ENCODE results near the gene FLRT1. TPM values are rescaled to one million over a fixed set of nuclear protein-coding genes. Genes with fewer than 3 reads are reported as not detected.
A peak's percentile ranks its signal among the peaks of the same experiment; 100 is the strongest.

FLRT1 gene
- total and polyA plus RNA-seq, 5 donors from 2014 or later: 0.21 TPM; not detected in 4

GRCh38 chr11:64015510-64015909 is 20.2 kb upstream of the FLRT1 start:
- no peak for DNase-seq
- peaks cover 0 to 2% (median 0%) of the 10 kb centered on the region in 7 donors for H3K9me3 Mint-ChIP-seq
- no peak overlapping the region for H3K27ac Mint-ChIP-seq
- no peaks in the 10 kb centered on the region for H3K4me1 Mint-ChIP-seq
- no peaks in the 10 kb centered on the region for H3K36me3 Mint-ChIP-seq
- Histone ChIP-seq H3K4me3 (ENCODE audit: low read depth, low read length) (no peak overlapping the region), H3K4me1 (ENCODE audit: control insufficient read depth, insufficient read depth, low read length, poor library complexity, severe bottlenecking) (no peaks in the 10 kb centered on the region), H3K27me3 (ENCODE audit: control insufficient read depth, insufficient read depth, low read length) (no peaks in the 10 kb centered on the region), H3K9me3 (ENCODE audit: control insufficient read depth in 2 of 2, low read length in 2 of 2) (peaks cover 0 to 5% of the 10 kb centered on the region in 2 experiments), H3K27ac (ENCODE audit: insufficient read depth, low read length, poor library complexity, severe bottlenecking) (no peak overlapping the region), H3K36me3 (ENCODE audit: control insufficient read depth, insufficient read depth, low read length) (no peaks in the 10 kb centered on the region)
- ATAC-seq (ENCODE audit: low read depth in 2 of 2): no peak
- no peak overlapping the region for H3K4me3 Mint-ChIP-seq
- H3K27me3 Mint-ChIP-seq: no peaks in the 10 kb centered on the region

- Histone ChIP-seq H3K4me3 (ENCODE audit: low read depth, low read length) (no peak overlapping the region), H3K27ac (ENCODE audit: insufficient read depth, low read length, poor library complexity, severe bottlenecking) (no peak overlapping the region), H3K4me1 (ENCODE audit: control insufficient read depth, insufficient read depth, low read length, poor library complexity, severe bottlenecking) (no peaks in the 10 kb centered on the region), H3K36me3 (ENCODE audit: control insufficient read depth, insufficient read depth, low read length) (no peaks in the 10 kb centered on the region), H3K9me3 (ENCODE audit: control insufficient read depth in 2 of 2, low read length in 2 of 2) (no peaks in the 10 kb centered on the region), H3K27me3 (ENCODE audit: control insufficient read depth, insufficient read depth, low read length) (no peaks in the 10 kb centered on the region)
- ATAC-seq (ENCODE audit: low read depth in 2 of 2) (peak in 1 of 2 donors; percentile 11), DNase-seq (no peak)
- Mint-ChIP-seq H3K9me3 (peaks cover 0 to 2% (median 0%) of the 10 kb centered on the region in 7 donors), H3K27ac (no peak overlapping the region), H3K36me3 (no peaks in the 10 kb centered on the region), H3K27me3 (no peaks in the 10 kb centered on the region), H3K4me1 (no peaks in the 10 kb centered on the region), H3K4me3 (peak overlapping the region in 1 of 4 donors; percentile 68)
Observed at GRCh38 chr11:64015935-64016845, 19.5 kb upstream of the FLRT1 start.

- DNase-seq (no peak), ATAC-seq (ENCODE audit: low read depth in 2 of 2) (no peak)
- no peaks in the 10 kb centered on the region for H3K27me3 Mint-ChIP-seq
- H3K36me3 Mint-ChIP-seq: no peaks in the 10 kb centered on the region
- H3K4me1 Mint-ChIP-seq: no peaks in the 10 kb centered on the region
- no peak overlapping the region for H3K27ac ChIP-seq (ENCODE audit: insufficient read depth, low read length, poor library complexity, severe bottlenecking)
- H3K27ac Mint-ChIP-seq: no peak overlapping the region
- H3K9me3 Mint-ChIP-seq: peaks cover 0 to 2% (median 0%) of the 10 kb centered on the region in 7 donors
- no peak overlapping the region for H3K4me3 Mint-ChIP-seq
- H3K4me1 ChIP-seq (ENCODE audit: control insufficient read depth, insufficient read depth, low read length, poor library complexity, severe bottlenecking): no peaks in the 10 kb centered on the region
- H3K4me3 ChIP-seq (ENCODE audit: low read depth, low read length): no peak overlapping the region
- no peaks in the 10 kb centered on the region for H3K9me3 ChIP-seq (ENCODE audit: control insufficient read depth in 2 of 2, low read length in 2 of 2)
- no peaks in the 10 kb centered on the region for H3K27me3 ChIP-seq (ENCODE audit: control insufficient read depth, insufficient read depth, low read length)
- H3K36me3 ChIP-seq (ENCODE audit: control insufficient read depth, insufficient read depth, low read length): no peaks in the 10 kb centered on the region
Observed at GRCh38 chr11:64017945-64018224, 17.8 kb upstream of the FLRT1 start.

- ATAC-seq (ENCODE audit: low read depth in 2 of 2) (no peak), DNase-seq (no peak)
- Histone ChIP-seq H3K27me3 (ENCODE audit: control insufficient read depth, insufficient read depth, low read length) (no peaks in the 10 kb centered on the region), H3K27ac (ENCODE audit: insufficient read depth, low read length, poor library complexity, severe bottlenecking) (no peak overlapping the region), H3K9me3 (ENCODE audit: control insufficient read depth in 2 of 2, low read length in 2 of 2) (no peaks in the 10 kb centered on the region), H3K36me3 (ENCODE audit: control insufficient read depth, insufficient read depth, low read length) (no peaks in the 10 kb centered on the region), H3K4me3 (ENCODE audit: low read depth, low read length) (no peak overlapping the region), H3K4me1 (ENCODE audit: control insufficient read depth, insufficient read depth, low read length, poor library complexity, severe bottlenecking) (no peaks in the 10 kb centered on the region)
- peaks cover 0 to 2% (median 0%) of the 10 kb centered on the region in 7 donors for H3K9me3 Mint-ChIP-seq
- no peaks in the 10 kb centered on the region for H3K27me3 Mint-ChIP-seq
- no peak overlapping the region for H3K4me3 Mint-ChIP-seq
- no peak overlapping the region for H3K27ac Mint-ChIP-seq
- no peaks in the 10 kb centered on the region for H3K4me1 Mint-ChIP-seq
- no peaks in the 10 kb centered on the region for H3K36me3 Mint-ChIP-seq
Observed at GRCh38 chr11:64018310-64018709, 17.4 kb upstream of the FLRT1 start.

- Mint-ChIP-seq H3K27ac (no peak overlapping the region), H3K9me3 (peaks cover 0 to 2% (median 0%) of the 10 kb centered on the region in 7 donors), H3K36me3 (no peaks in the 10 kb centered on the region), H3K4me3 (no peak overlapping the region), H3K4me1 (no peaks in the 10 kb centered on the region), H3K27me3 (no peaks in the 10 kb centered on the region)
- no peak overlapping the region for H3K27ac ChIP-seq (ENCODE audit: insufficient read depth, low read length, poor library complexity, severe bottlenecking)
- no peaks in the 10 kb centered on the region for H3K36me3 ChIP-seq (ENCODE audit: control insufficient read depth, insufficient read depth, low read length)
- ATAC-seq (ENCODE audit: low read depth in 2 of 2): no peak
- H3K27me3 ChIP-seq (ENCODE audit: control insufficient read depth, insufficient read depth, low read length): no peaks in the 10 kb centered on the region
- no peak for DNase-seq
- H3K9me3 ChIP-seq (ENCODE audit: control insufficient read depth in 2 of 2, low read length in 2 of 2): no peaks in the 10 kb centered on the region
- no peak overlapping the region for H3K4me3 ChIP-seq (ENCODE audit: low read depth, low read length)
- no peaks in the 10 kb centered on the region for H3K4me1 ChIP-seq (ENCODE audit: control insufficient read depth, insufficient read depth, low read length, poor library complexity, severe bottlenecking)
Observed at GRCh38 chr11:64019106-64020037, 16.4 kb upstream of the FLRT1 start.

- no peak overlapping the region for H3K27ac ChIP-seq (ENCODE audit: insufficient read depth, low read length, poor library complexity, severe bottlenecking)
- no peak for ATAC-seq (ENCODE audit: low read depth in 2 of 2)
- H3K27ac Mint-ChIP-seq: no peak overlapping the region
- H3K36me3 Mint-ChIP-seq: no peaks in the 10 kb centered on the region
- H3K9me3 Mint-ChIP-seq: no peaks in the 10 kb centered on the region
- H3K9me3 ChIP-seq (ENCODE audit: control insufficient read depth in 2 of 2, low read length in 2 of 2): no peaks in the 10 kb centered on the region
- no peak overlapping the region for H3K4me3 Mint-ChIP-seq
- no peak overlapping the region for H3K4me3 ChIP-seq (ENCODE audit: low read depth, low read length)
- H3K27me3 ChIP-seq (ENCODE audit: control insufficient read depth, insufficient read depth, low read length): no peaks in the 10 kb centered on the region
- no peak for DNase-seq
- H3K4me1 ChIP-seq (ENCODE audit: control insufficient read depth, insufficient read depth, low read length, poor library complexity, severe bottlenecking): no peaks in the 10 kb centered on the region
- no peaks in the 10 kb centered on the region for H3K36me3 ChIP-seq (ENCODE audit: control insufficient read depth, insufficient read depth, low read length)
- H3K27me3 Mint-ChIP-seq: no peaks in the 10 kb centered on the region
- no peaks in the 10 kb centered on the region for H3K4me1 Mint-ChIP-seq
Observed at GRCh38 chr11:64020976-64021756, 14.6 kb upstream of the FLRT1 start.

- ATAC-seq (ENCODE audit: low read depth in 2 of 2) (no peak), DNase-seq (no peak)
- Histone ChIP-seq H3K27me3 (ENCODE audit: control insufficient read depth, insufficient read depth, low read length) (no peaks in the 10 kb centered on the region), H3K4me1 (ENCODE audit: control insufficient read depth, insufficient read depth, low read length, poor library complexity, severe bottlenecking) (no peaks in the 10 kb centered on the region), H3K9me3 (ENCODE audit: control insufficient read depth in 2 of 2, low read length in 2 of 2) (no peaks in the 10 kb centered on the region), H3K36me3 (ENCODE audit: control insufficient read depth, insufficient read depth, low read length) (no peaks in the 10 kb centered on the region), H3K4me3 (ENCODE audit: low read depth, low read length) (no peak overlapping the region), H3K27ac (ENCODE audit: insufficient read depth, low read length, poor library complexity, severe bottlenecking) (no peak overlapping the region)
- peaks cover 3% of the 10 kb centered on the region for H3K27me3 Mint-ChIP-seq
- H3K9me3 Mint-ChIP-seq: no peaks in the 10 kb centered on the region
- H3K4me1 Mint-ChIP-seq: no peaks in the 10 kb centered on the region
- no peaks in the 10 kb centered on the region for H3K36me3 Mint-ChIP-seq
- no peak overlapping the region for H3K4me3 Mint-ChIP-seq
- no peak overlapping the region for H3K27ac Mint-ChIP-seq
Observed at GRCh38 chr11:64021757-64022093, 14.0 kb upstream of the FLRT1 start.

Data from CD4-positive, CD25-positive, alpha-beta regulatory T cell (primary cell).